Thyroid gland (tissue), 4 donors: ENCODE measurements around the gene SUN1. TPM values are rescaled to one million over a fixed set of nuclear protein-coding genes. Genes with fewer than 3 reads are reported as not detected.
"Not testable (repeated sequence)": the region's sequence is repeated elsewhere in the genome, so short reads cannot be mapped to it uniquely, and the experiment has no call there.

Source experiments
- DNase-seq, 2 donors: peaks; one replicate each; pipeline ENCODE4 v3.0.0-alpha.2; 2019
- H3K27ac ChIP-seq, 3 donors: fragments of 200-600 bp; sonication (generic); 1 replicate in 2 of 3; 2 replicates in 1 of 3; pipeline ENCODE4 v1.5.1; 2016 to 2019; ENCODE audit warnings: mild to moderate bottlenecking in 1 of 3, moderate library complexity in 1 of 3
- H3K27me3 ChIP-seq: fragments of 200-600 bp; sonication (generic); one replicate; pipeline ENCODE4 v1.5.1; 2019
- H3K36me3 ChIP-seq, 2 donors: fragments of 200-600 bp; sonication (generic); one replicate each; pipeline ENCODE4 v1.5.1; 2016 to 2019
- H3K4me1 ChIP-seq, 2 donors: fragments of 200-600 bp; sonication (generic); one replicate each; pipeline ENCODE4 v1.5.1; 2017 to 2019
- H3K4me3 ChIP-seq, 3 donors: fragments of 200-600 bp; sonication (generic); replicated peaks in 1 of 3; 1 replicate in 2 of 3; 2 replicates in 1 of 3; pipeline ENCODE4 v1.5.1; 2016; ENCODE audit warnings: mild to moderate bottlenecking in 1 of 3
- H3K9me3 ChIP-seq: fragments of 200-600 bp; sonication (generic); one replicate; pipeline ENCODE4 v1.5.1; 2017
- CTCF ChIP-seq, 6 experiments: fragments of 200-600 bp in 3 of 6; fragments of 450-650 bp in 3 of 6; sonication (generic) in 3 of 6; IDR thresholded peaks; one replicate each; pipeline ENCODE4 v1.5.1; 2016 to 2019; ENCODE audit warnings: antibody characterized with exemption in 6 of 6, mild to moderate bottlenecking in 2 of 6, inconsistent platforms in 1 of 6, moderate library complexity in 1 of 6
- POLR2A ChIP-seq, 2 donors: fragments of 450-650 bp; IDR thresholded peaks; one replicate each; pipeline ENCODE4 v1.6.1; 2017; ENCODE audit warnings: antibody characterized with exemption in 2 of 2, mild to moderate bottlenecking in 2 of 2, moderate library complexity in 1 of 2
- WGBS, 2 donors: methylation state at CpG; one replicate each; pipeline ENCODE4 v1.1.5; 2017; 5-methylcytosine and 5-hydroxymethylcytosine counted together
- intact Hi-C: fragments of 100-400 bp; cut with DNase I; formaldehyde crosslinking; loops from one replicate; pipeline ENCODE4 v1.15.1; 2023
- total RNA-seq, 4 donors: library from RNA; depleted of rRNA; stranded (reverse); fragments of >200 nt; gene quantifications; one replicate each; pipeline ENCODE4 v1.2.3, GENCODE V29; 2016

The SUN1 gene
- total RNA-seq, 4 donors from 2014 or later: 146 to 260 (median 186) TPM

GRCh38 chr7:867406-868188, 35.3 kb downstream of the SUN1 start:
- Histone ChIP-seq H3K4me3 (no peak overlapping the region), H3K9me3 (no peaks in the 10 kb centered on the region), H3K4me1 (peaks cover 4 to 18% of the 10 kb centered on the region in 2 donors), H3K27me3 (no peaks in the 10 kb centered on the region), H3K36me3 (peaks cover 20% of the 10 kb centered on the region in 2 donors), H3K27ac (peak overlapping the region; percentile 89 to 92 (median 89))
- intact Hi-C loops: no loop called here
- 72 to 77% methylated on average over 18 to 22 of the region's 22 CpGs for WGBS, 2 donors
- DNase-seq: peak; percentile 69 to 81
- TF ChIP-seq CTCF (IDR thresholded peaks at IDR 0.05): peak in 2 of 6 experiments; percentile 12 to 16
- no peak for TF ChIP-seq POLR2A (IDR thresholded peaks at IDR 0.05)

GRCh38 chr7:868189-868486, 35.9 kb downstream of the SUN1 start:
- Histone ChIP-seq H3K4me1 (peaks cover 4 to 20% of the 10 kb centered on the region in 2 donors), H3K4me3 (no peak overlapping the region), H3K27me3 (no peaks in the 10 kb centered on the region), H3K36me3 (peaks cover 14 to 20% of the 10 kb centered on the region in 2 donors), H3K9me3 (no peaks in the 10 kb centered on the region), H3K27ac (peak overlapping the region; percentile 89 to 92 (median 89))
- 94 to 100% methylated on average over 10 of the region's 17 CpGs for WGBS, 2 donors
- TF ChIP-seq POLR2A (IDR thresholded peaks at IDR 0.05) (no peak), CTCF (IDR thresholded peaks at IDR 0.05) (no peak)
- no peak for DNase-seq
- intact Hi-C loops: no loop called here

- H3K9me3 ChIP-seq: no peaks in the 10 kb centered on the region
- TF ChIP-seq POLR2A (IDR thresholded peaks at IDR 0.05) (no peak), CTCF (IDR thresholded peaks at IDR 0.05) (no peak)
- H3K36me3 ChIP-seq: peaks cover 13 to 20% of the 10 kb centered on the region in 2 donors
- H3K27ac ChIP-seq: peak overlapping the region in 2 of 3 donors; percentile 10 to 60
- H3K27me3 ChIP-seq: no peaks in the 10 kb centered on the region
- H3K4me3 ChIP-seq: no peak overlapping the region
- peaks cover 9 to 28% of the 10 kb centered on the region in 2 donors for H3K4me1 ChIP-seq
- 88 to 94% methylated on average over 12 to 14 of the region's 14 CpGs for WGBS, 2 donors
- intact Hi-C loops: no loop called here
- DNase-seq: no peak
These were observed 37.1 kb downstream of the SUN1 start for GRCh38 chr7:869348-869747.

- Histone ChIP-seq H3K27me3 (no peaks in the 10 kb centered on the region), H3K4me3 (no peak overlapping the region), H3K27ac (no peak overlapping the region), H3K9me3 (no peaks in the 10 kb centered on the region), H3K4me1 (peaks cover 9 to 26% of the 10 kb centered on the region in 2 donors), H3K36me3 (peaks cover 8 to 17% of the 10 kb centered on the region in 2 donors)
- TF ChIP-seq POLR2A (IDR thresholded peaks at IDR 0.05) (no peak), CTCF (IDR thresholded peaks at IDR 0.05) (no peak)
- intact Hi-C loops: loop anchor here (5.0 kb wide), 1 partner anchor 550 kb away; no protein-coding TSS in a partner anchor
- no peak for DNase-seq
- WGBS, 2 donors: 87 to 90% methylated on average over 12 to 14 of the region's 14 CpGs
These were observed 39.7 kb downstream of the SUN1 start for GRCh38 chr7:871900-872537.

- H3K9me3 ChIP-seq, H3K4me3 ChIP-seq, DNase-seq, H3K27me3 ChIP-seq: not testable (repeated sequence)
- 91 to 95% methylated on average over 19 of the region's 19 CpGs for WGBS, 2 donors
- peaks cover 8 to 15% of the 10 kb centered on the region in 2 donors for H3K36me3 ChIP-seq
- peak overlapping the region in 1 of 3 donors; percentile 24 for H3K27ac ChIP-seq
- H3K4me1 ChIP-seq: peaks cover 9 to 21% of the 10 kb centered on the region in 2 donors
- intact Hi-C loops: loop anchor here (5.0 kb wide), 1 partner anchor 550 kb away; no protein-coding TSS in a partner anchor
These were observed 40.4 kb downstream of the SUN1 start for GRCh38 chr7:872685-873084.
